ENCODE measurements around the gene NDFIP2.

The NDFIP2 gene

DNA sequence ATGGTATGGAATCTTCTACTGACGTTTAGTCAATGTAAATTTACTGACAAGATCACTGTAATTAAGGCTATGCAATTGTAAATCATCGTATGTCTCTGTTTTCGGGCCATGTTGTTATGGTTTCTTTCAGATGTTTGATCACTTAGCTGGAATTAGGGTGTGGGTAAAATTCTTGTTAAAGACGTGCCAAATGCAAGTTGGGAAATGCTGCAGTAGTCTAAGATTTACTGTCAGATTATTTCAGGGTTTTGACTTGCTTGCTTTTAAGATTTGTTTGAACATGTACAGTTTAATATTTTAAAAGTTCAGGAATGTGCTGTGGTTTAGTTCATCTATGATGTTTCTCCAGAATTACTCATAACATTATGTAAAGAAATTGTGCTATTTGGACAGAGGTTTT is 10.8 kb downstream of the NDFIP2 start:
- TF ChIP-seq SPI1 (IDR thresholded peaks at IDR 0.05; ENCODE audit: borderline replicate concordance, low read depth), result no peak
- TF ChIP-seq POLR2AphosphoS5 (IDR thresholded peaks at IDR 0.05; ENCODE audit: low read depth), result no peak
- TF ChIP-seq CTCF (IDR thresholded peaks at IDR 0.05; ENCODE audit: insufficient read depth, low read length), result no peak
- TF ChIP-seq REST (IDR thresholded peaks at IDR 0.05; ENCODE audit: insufficient replicate concordance, low read depth), result no peak
- TF ChIP-seq GABPA (IDR thresholded peaks at IDR 0.05; ENCODE audit: low read depth), result no peak
- no peak for DNase-seq (ENCODE audit: low read depth in 1 of 2, low spot score in 1 of 2)
- Histone ChIP-seq H3K4me3 (replicated peaks; ENCODE audit: insufficient read depth, low read length) (no peak overlapping the region), H3K27ac (replicated peaks) (no peak overlapping the region), H3K27me3 (ENCODE audit: insufficient read depth, poor library complexity, severe bottlenecking) (no peaks in the 10 kb centered on the region)

DNA sequence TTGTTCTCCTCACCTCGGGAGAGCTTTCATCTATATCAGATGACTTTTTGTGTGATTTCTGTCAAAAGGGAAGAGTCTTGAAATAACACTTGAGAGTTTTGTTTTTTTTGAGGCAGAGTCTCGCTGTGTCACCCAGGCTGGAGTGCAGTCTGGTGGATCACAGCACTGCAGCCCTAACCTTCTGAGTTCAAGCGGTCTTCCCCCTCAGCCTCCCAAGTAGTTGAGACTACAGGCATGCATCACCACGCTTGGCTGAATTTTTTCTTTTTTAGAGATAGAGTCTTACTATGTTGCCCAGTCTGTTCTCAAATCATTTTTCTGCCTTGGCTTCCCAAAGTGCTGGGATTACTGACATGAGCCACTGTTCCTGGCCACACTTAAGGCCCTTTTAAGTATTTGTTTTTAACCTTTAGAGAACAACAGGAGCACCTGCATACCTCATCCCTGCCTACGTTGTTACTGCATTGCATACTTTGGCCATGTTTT is 11.4 kb downstream of the NDFIP2 start:
- DNase-seq (ENCODE audit: low read depth in 1 of 2, low spot score in 1 of 2), result no peak
- no peaks in the 10 kb centered on the region for H3K27me3 ChIP-seq (ENCODE audit: insufficient read depth, poor library complexity, severe bottlenecking)
- no peak for TF ChIP-seq CTCF (IDR thresholded peaks at IDR 0.05; ENCODE audit: insufficient read depth, low read length)
- TF ChIP-seq POLR2AphosphoS5 (IDR thresholded peaks at IDR 0.05; ENCODE audit: low read depth), result no peak
- no peak for TF ChIP-seq GABPA (IDR thresholded peaks at IDR 0.05; ENCODE audit: low read depth)
- TF ChIP-seq SPI1 (IDR thresholded peaks at IDR 0.05; ENCODE audit: borderline replicate concordance, low read depth), result no peak
- TF ChIP-seq REST (IDR thresholded peaks at IDR 0.05; ENCODE audit: insufficient replicate concordance, low read depth), result no peak
- H3K27ac ChIP-seq (replicated peaks), result no peak overlapping the region
- no peak overlapping the region for H3K4me3 ChIP-seq (replicated peaks; ENCODE audit: insufficient read depth, low read length)

DNA sequence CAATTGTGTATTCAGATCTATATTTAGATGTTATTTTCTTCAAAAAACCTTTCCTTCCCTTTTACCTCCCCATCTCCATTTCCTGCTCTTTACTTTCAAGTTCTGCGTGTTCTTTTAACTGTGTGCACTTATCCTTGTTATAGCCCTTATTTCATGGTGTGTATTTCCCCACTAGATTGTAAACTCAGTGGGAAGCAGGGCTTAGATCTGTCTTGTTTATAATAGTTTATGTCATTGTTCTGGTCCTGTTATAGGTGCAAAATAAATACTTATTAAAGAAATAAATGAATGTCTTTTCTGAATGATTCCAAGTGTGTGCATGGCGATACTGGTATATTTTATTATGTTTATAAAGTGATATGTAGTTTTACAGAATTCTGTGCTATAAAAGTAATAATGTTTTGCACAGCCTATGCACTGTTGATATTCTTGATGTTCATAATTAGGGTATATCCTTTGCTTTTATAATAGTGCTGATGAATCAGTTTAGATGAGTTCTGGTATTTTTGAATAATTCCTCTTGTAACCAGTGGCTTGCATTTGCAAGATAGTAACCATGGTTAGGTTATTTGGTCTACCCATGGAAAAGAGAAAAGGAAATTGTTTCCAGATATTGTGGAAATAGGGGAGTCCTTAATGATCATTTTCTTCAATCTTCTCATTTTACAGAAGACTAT is 12.1 kb downstream of the NDFIP2 start:
- H3K27me3 ChIP-seq (ENCODE audit: insufficient read depth, poor library complexity, severe bottlenecking), result no peaks in the 10 kb centered on the region
- H3K4me3 ChIP-seq (replicated peaks; ENCODE audit: insufficient read depth, low read length), result no peak overlapping the region
- TF ChIP-seq CTCF (IDR thresholded peaks at IDR 0.05; ENCODE audit: insufficient read depth, low read length) (no peak), GABPA (IDR thresholded peaks at IDR 0.05; ENCODE audit: low read depth) (no peak), REST (IDR thresholded peaks at IDR 0.05; ENCODE audit: insufficient replicate concordance, low read depth) (no peak), POLR2AphosphoS5 (IDR thresholded peaks at IDR 0.05; ENCODE audit: low read depth) (no peak), SPI1 (IDR thresholded peaks at IDR 0.05; ENCODE audit: borderline replicate concordance, low read depth) (no peak)
- H3K27ac ChIP-seq (replicated peaks), result no peak overlapping the region
- no peak for DNase-seq (ENCODE audit: low read depth in 1 of 2, low spot score in 1 of 2)

All from HL-60 (cell line).